CD4-positive, alpha-beta T cell (primary cell): ENCODE results near the gene GADD45G. TPM values are rescaled to one million over a fixed set of nuclear protein-coding genes. Genes with fewer than 3 reads are reported as not detected.
A peak's percentile ranks its signal among the peaks of the same experiment; 100 is the strongest.

Experiments used
- ATAC-seq: fragments of 200-7000 bp; cut with Tn5 transposase; one replicate; pipeline ENCODE4 v1.10.0; 2022; ENCODE audit warnings: mild to moderate bottlenecking; ENCODE audit not compliant: poor library complexity
- CTCF ChIA-PET: fragments of 350-600 bp; sonication (Branson Sonifier 250); formaldehyde crosslinking; loops from one replicate; lab custom pipeline; 2021; ENCODE audit warnings: antibody characterized with exemption, inconsistent platforms; lab: Charles Lee
- POLR2A ChIA-PET: fragments of 350-600 bp; sonication (Branson Sonifier 250); formaldehyde crosslinking; loops from one replicate; lab custom pipeline; 2021; ENCODE audit warnings: antibody characterized with exemption, inconsistent platforms; lab: Charles Lee
- DNase-seq, 14 experiments: peaks; one replicate each; pipeline ENCODE4 v3.0.0-alpha.2; 2013 to 2020; ENCODE audit warnings: mixed read lengths in 2 of 14
- H3K27ac ChIP-seq, 2 donors: one replicate each; pipeline versions ENCODE4 v1.5.1 to v1.7.0; 2013; ENCODE audit warnings: low read length in 2 of 2, low read depth in 1 of 2, mild to moderate bottlenecking in 1 of 2
- H3K27me3 ChIP-seq, 2 experiments: 1 replicate in 1 of 2; 2 replicates in 1 of 2; pipeline versions ENCODE4 v1.6.1 to v1.7.0; 2013; ENCODE audit warnings: low read length in 2 of 2, control low read depth in 1 of 2, mild to moderate bottlenecking in 1 of 2, moderate library complexity in 1 of 2; ENCODE audit not compliant: insufficient read depth in 2 of 2, control insufficient read depth in 1 of 2
- H3K36me3 ChIP-seq: one replicate; pipeline ENCODE4 v1.6.1; 2013; ENCODE audit warnings: low read length, control low read depth; ENCODE audit not compliant: insufficient read depth
- H3K4me1 ChIP-seq: one replicate; pipeline ENCODE4 v1.6.1; 2013; ENCODE audit warnings: low read length, control low read depth; ENCODE audit not compliant: insufficient read depth
- H3K4me3 ChIP-seq: one replicate; pipeline ENCODE4 v1.5.1; 2013; ENCODE audit warnings: mild to moderate bottlenecking, low read length, moderate library complexity
- H3K9me3 ChIP-seq, 2 experiments: 1 replicate in 1 of 2; 2 replicates in 1 of 2; pipeline versions ENCODE4 v1.6.1 to v1.7.0; 2013; ENCODE audit warnings: low read length in 2 of 2, mild to moderate bottlenecking in 2 of 2, control low read depth in 1 of 2, moderate library complexity in 1 of 2; ENCODE audit not compliant: control insufficient read depth in 1 of 2, insufficient read depth in 1 of 2
- H3K27ac Mint-ChIP-seq: one replicate; pipeline ENCODE4 v1.8.0; 2020; ENCODE audit warnings: mixed read lengths
- H3K27me3 Mint-ChIP-seq: one replicate; pipeline ENCODE4 v1.8.0; 2021; ENCODE audit warnings: mixed read lengths
- H3K36me3 Mint-ChIP-seq: one replicate; pipeline ENCODE4 v1.8.0; 2021; ENCODE audit warnings: low read depth, mixed read lengths
- H3K4me1 Mint-ChIP-seq: one replicate; pipeline ENCODE4 v1.8.0; 2021; ENCODE audit warnings: low read depth, mixed read lengths
- H3K4me3 Mint-ChIP-seq: one replicate; pipeline ENCODE4 v1.8.0; 2020; ENCODE audit warnings: mild to moderate bottlenecking, mixed read lengths
- H3K9me3 Mint-ChIP-seq: one replicate; pipeline ENCODE4 v1.8.0; 2020; ENCODE audit warnings: mixed read lengths
- CTCF ChIP-seq: fragments of 200-600 bp; IDR thresholded peaks from one replicate; pipeline ENCODE4 v1.8.0; 2022; ENCODE audit warnings: antibody characterized with exemption, mild to moderate bottlenecking
- intact Hi-C, 2 experiments: fragments of 100-400 bp; cut with DNase I in 1 of 2; cut with micrococcal nuclease in 1 of 2; formaldehyde crosslinking; loops; one replicate each; pipeline versions ENCODE4 v1.15.1 to v1.9.0; 2023 to 2025; cut with DNase I, micrococcal nuclease
- total RNA-seq, 174 experiments: library from RNA in 2 of 174; stranded (reverse) in 2 of 174; gene quantifications; one replicate each; pipeline ENCODE4 v1.2.3 and lab custom pipeline; 2021 to 2026

The GADD45G gene
- total RNA-seq, 2 experiments from 2014 or later, result 15.6 to 16.1 TPM

GRCh38 chr9:89601306-89601705 lies 3.5 kb upstream of the GADD45G start:
- ChIA-PET CTCF (no interaction called here), POLR2A (no interaction called here)
- Mint-ChIP-seq H3K9me3 (no peaks in the 10 kb centered on the region), H3K4me1 (peaks cover 20% of the 10 kb centered on the region), H3K27me3 (no peaks in the 10 kb centered on the region), H3K27ac (no peak overlapping the region), H3K36me3 (no peaks in the 10 kb centered on the region), H3K4me3 (no peak overlapping the region)
- Histone ChIP-seq H3K4me3 (no peak overlapping the region), H3K4me1 (peaks cover 34% of the 10 kb centered on the region), H3K27ac (no peak overlapping the region), H3K36me3 (no peaks in the 10 kb centered on the region), H3K9me3 (no peaks in the 10 kb centered on the region), H3K27me3 (no peaks in the 10 kb centered on the region)
- TF ChIP-seq CTCF, result no peak
- no peak for ATAC-seq
- intact Hi-C loops, result loop anchor here (2.0 to 5.0 kb wide), 3 partner anchors 141 to 623 kb away; no protein-coding TSS in a partner anchor
- no peak for DNase-seq

GRCh38 chr9:89601856-89602562 lies 2.8 kb upstream of the GADD45G start:
- Mint-ChIP-seq H3K27ac (no peak overlapping the region), H3K27me3 (no peaks in the 10 kb centered on the region), H3K4me1 (peaks cover 27% of the 10 kb centered on the region), H3K36me3 (no peaks in the 10 kb centered on the region), H3K4me3 (no peak overlapping the region), H3K9me3 (no peaks in the 10 kb centered on the region)
- TF ChIP-seq CTCF, result no peak
- intact Hi-C loops, result loop anchor here (1.0 to 5.0 kb wide), 6 partner anchors 140 to 1269 kb away; no protein-coding TSS in a partner anchor
- H3K36me3 ChIP-seq, result no peaks in the 10 kb centered on the region
- DNase-seq, result no peak
- H3K9me3 ChIP-seq, result no peaks in the 10 kb centered on the region
- ChIA-PET CTCF (interaction anchor here (1.0 to 1.4 kb wide), 3 partner anchors 141 to 503 kb away, joined by 4 to 5 read pairs (median 4); no protein-coding TSS in a partner anchor), POLR2A (no interaction called here)
- H3K4me1 ChIP-seq, result peaks cover 40% of the 10 kb centered on the region
- no peak for ATAC-seq
- no peak overlapping the region for H3K27ac ChIP-seq
- H3K4me3 ChIP-seq, result no peak overlapping the region
- H3K27me3 ChIP-seq, result no peaks in the 10 kb centered on the region

DNA sequence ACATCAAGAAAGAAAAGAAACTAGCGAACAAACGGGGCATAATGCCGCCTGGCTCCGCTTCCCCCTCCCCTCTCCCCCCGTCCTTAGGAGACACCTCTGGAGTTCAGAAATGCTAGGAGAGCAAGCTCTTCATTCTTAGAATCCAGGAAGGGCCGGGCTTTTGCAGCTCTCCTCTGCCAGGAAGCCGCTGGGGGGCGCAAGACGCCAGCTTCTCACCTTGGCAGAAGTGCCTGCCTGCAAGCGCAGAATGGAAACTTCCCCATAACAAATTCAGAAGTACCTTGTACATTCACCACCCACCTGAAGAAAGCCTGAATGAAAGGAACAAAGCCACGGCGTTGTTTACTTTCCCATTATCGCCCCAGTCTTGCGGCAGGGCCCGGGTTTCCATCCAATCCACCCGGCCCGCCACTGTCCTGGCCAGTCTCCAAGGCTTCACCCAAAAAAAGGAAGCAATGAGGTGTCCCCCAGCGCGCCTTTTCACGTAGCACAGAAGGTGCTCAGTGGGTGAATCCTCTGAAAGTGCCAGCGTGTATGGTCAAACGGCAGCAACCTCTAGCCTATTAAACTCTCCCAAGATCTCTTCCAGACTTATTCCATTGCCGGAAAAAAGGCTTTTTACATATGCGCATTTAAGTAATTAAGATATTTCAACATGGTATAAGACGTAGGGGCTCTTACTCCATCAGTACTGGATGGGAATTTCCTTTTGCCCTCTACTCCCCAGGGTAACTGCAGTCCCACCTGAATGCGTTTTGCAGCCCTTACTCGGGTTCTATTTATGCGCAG lies 1.6 kb upstream of the GADD45G start:
- DNase-seq (peak; percentile 81 to 94 (median 86)), ATAC-seq (peak; percentile 26)
- Histone ChIP-seq H3K4me1 (peaks cover 40% of the 10 kb centered on the region), H3K27me3 (no peaks in the 10 kb centered on the region), H3K27ac (no peak overlapping the region), H3K36me3 (no peaks in the 10 kb centered on the region), H3K4me3 (peak overlapping the region; percentile 71), H3K9me3 (no peaks in the 10 kb centered on the region)
- ChIA-PET CTCF (interaction anchor here (0.6 to 1.8 kb wide), 15 partner anchors 11 to 540 kb away, joined by 3 to 8 read pairs (median 4); no protein-coding TSS in a partner anchor), POLR2A (interaction anchor here (0.7 to 3.0 kb wide), 4 partner anchors 321 to 498 kb away, joined by 3 to 27 read pairs (median 4); no protein-coding TSS in a partner anchor)
- intact Hi-C loops, result loop anchor here (1.0 to 5.0 kb wide), 8 partner anchors 139 to 1268 kb away; no protein-coding TSS in a partner anchor
- Mint-ChIP-seq H3K4me1 (peaks cover 29% of the 10 kb centered on the region), H3K4me3 (peak overlapping the region; percentile 89), H3K27ac (peak overlapping the region; percentile 64), H3K27me3 (no peaks in the 10 kb centered on the region), H3K36me3 (no peaks in the 10 kb centered on the region), H3K9me3 (no peaks in the 10 kb centered on the region)
- peak; percentile 62 for TF ChIP-seq CTCF
